Astrocyte (in vitro differentiated cells and primary cell): ENCODE measurements around the gene COPS6. TPM values are rescaled to one million over a fixed set of nuclear protein-coding genes. Genes with fewer than 3 reads are reported as not detected.
"Not testable (repeated sequence)": the region's sequence is repeated elsewhere in the genome, so short reads cannot be mapped to it uniquely, and the experiment has no call there.

Experiments
- DNase-seq: peaks from one replicate; pipeline ENCODE4 v3.0.0-alpha.2; 2010; ENCODE audit warnings: low read depth
- FAIRE-seq: peaks from 2 replicates; lab custom pipeline; 2011; peaks lifted over from hg19 to GRCh38; lab: Jason Lieb, UNC
- H2AFZ ChIP-seq: 2 replicates; pipeline ENCODE4 v1.6.0; 2012; ENCODE audit warnings: low read depth, low read length, inconsistent platforms
- H3K27ac ChIP-seq: 2 replicates; pipeline ENCODE4 v1.5.1; 2011; ENCODE audit warnings: low read depth, low read length, inconsistent platforms
- H3K27me3 ChIP-seq: 2 replicates; pipeline ENCODE4 v1.6.0; 2011; ENCODE audit warnings: low read length, inconsistent platforms; ENCODE audit not compliant: insufficient read depth
- H3K36me3 ChIP-seq: 2 replicates; pipeline ENCODE4 v1.5.1; 2011; ENCODE audit warnings: low read length, inconsistent platforms; ENCODE audit not compliant: insufficient read depth
- H3K4me1 ChIP-seq: 2 replicates; pipeline ENCODE4 v1.5.1; 2011; ENCODE audit warnings: low read length, inconsistent platforms; ENCODE audit not compliant: insufficient read depth
- H3K4me2 ChIP-seq: 2 replicates; pipeline ENCODE4 v1.6.0; 2012; ENCODE audit warnings: low read length, inconsistent platforms
- H3K4me3 ChIP-seq: 2 replicates; pipeline ENCODE4 v1.5.1; 2011; ENCODE audit warnings: low read depth, mild to moderate bottlenecking, low read length, inconsistent platforms; ENCODE audit not compliant: insufficient read depth
- H3K79me2 ChIP-seq: 2 replicates; pipeline ENCODE4 v1.6.0; 2012; ENCODE audit warnings: mild to moderate bottlenecking, low read length, inconsistent platforms; ENCODE audit not compliant: insufficient read depth
- H3K9ac ChIP-seq: 2 replicates; pipeline ENCODE4 v1.6.0; 2012; ENCODE audit warnings: mild to moderate bottlenecking, low read length, inconsistent platforms
- H3K9me3 ChIP-seq: 2 replicates; pipeline ENCODE4 v1.5.1; 2012; ENCODE audit warnings: low read depth, mild to moderate bottlenecking, low read length, inconsistent platforms; ENCODE audit not compliant: insufficient read depth
- H4K20me1 ChIP-seq: 2 replicates; pipeline ENCODE4 v1.6.0; 2012; ENCODE audit warnings: low read length, inconsistent platforms; ENCODE audit not compliant: insufficient read depth
- H3K27ac Mint-ChIP-seq: one replicate; pipeline ENCODE4 v1.8.0; 2021; ENCODE audit warnings: mild to moderate bottlenecking, mixed read lengths; ENCODE audit not compliant: unreplicated experiment
- H3K27me3 Mint-ChIP-seq: one replicate; pipeline ENCODE4 v1.8.0; 2021; ENCODE audit warnings: low read depth, mixed read lengths; ENCODE audit not compliant: unreplicated experiment
- H3K36me3 Mint-ChIP-seq: one replicate; pipeline ENCODE4 v1.8.0; 2021; ENCODE audit warnings: low read depth, mixed read lengths; ENCODE audit not compliant: unreplicated experiment
- H3K4me1 Mint-ChIP-seq: one replicate; pipeline ENCODE4 v1.8.0; 2021; ENCODE audit warnings: low read depth, mixed read lengths; ENCODE audit not compliant: unreplicated experiment
- H3K4me3 Mint-ChIP-seq: one replicate; pipeline ENCODE4 v1.8.0; 2021; ENCODE audit warnings: mild to moderate bottlenecking, moderate library complexity, mixed read lengths; ENCODE audit not compliant: unreplicated experiment
- H3K9me3 Mint-ChIP-seq: one replicate; pipeline ENCODE4 v1.8.0; 2021; ENCODE audit warnings: mild to moderate bottlenecking, mixed read lengths; ENCODE audit not compliant: unreplicated experiment
- CTCF ChIP-seq: IDR thresholded peaks from 2 replicates; pipeline ENCODE4 v1.5.1; 2011; ENCODE audit warnings: low read depth, mild to moderate bottlenecking, inconsistent platforms, low read length, moderate library complexity; ENCODE audit not compliant: insufficient read depth
- EZH2 ChIP-seq: IDR thresholded peaks from 2 replicates; pipeline ENCODE4 v1.6.1; 2012; ENCODE audit warnings: mild to moderate bottlenecking, low read length, inconsistent platforms; ENCODE audit not compliant: insufficient read depth
- total RNA-seq: library from RNA; stranded (reverse); gene quantifications from 2 replicates; pipeline ENCODE4 v1.2.1, GENCODE V29; 2021

COPS6 gene
- total RNA-seq, 1 donor from 2014 or later = 95.3 TPM

- Histone ChIP-seq H3K27ac (peak overlapping the region; percentile 95), H3K79me2 (peaks cover 5% of the 10 kb centered on the region), H3K4me2 (peak overlapping the region; percentile 99), H3K9me3 (no peaks in the 10 kb centered on the region), H3K36me3 (no peaks in the 10 kb centered on the region), H3K4me3 (peak overlapping the region; percentile 94), H2AFZ (peak overlapping the region; percentile 97), H4K20me1 (no peaks in the 10 kb centered on the region), H3K4me1 (peaks cover 19% of the 10 kb centered on the region), H3K27me3 (no peaks in the 10 kb centered on the region), H3K9ac (peak overlapping the region; percentile 95)
- Mint-ChIP-seq H3K27ac (no peak overlapping the region), H3K36me3 (peaks cover 6% of the 10 kb centered on the region), H3K27me3 (peaks cover 4% of the 10 kb centered on the region), H3K9me3 (no peaks in the 10 kb centered on the region), H3K4me1 (no peaks in the 10 kb centered on the region), H3K4me3 (peak overlapping the region; percentile 81)
- FAIRE-seq (no peak), DNase-seq (no peak)
- TF ChIP-seq EZH2 (no peak), CTCF (no peak)
Observed at GRCh38 chr7:100127866-100128636, 39.3 kb downstream of the COPS6 start.

GRCh38 chr7:100128637-100128963, 39.8 kb downstream of the COPS6 start:
- Histone ChIP-seq H3K27ac (no peak overlapping the region), H2AFZ (no peak overlapping the region), H3K9ac (no peak overlapping the region), H3K9me3 (no peaks in the 10 kb centered on the region), H3K27me3 (no peaks in the 10 kb centered on the region), H3K4me3 (no peak overlapping the region), H3K79me2 (peaks cover 5% of the 10 kb centered on the region), H3K4me1 (peaks cover 19% of the 10 kb centered on the region), H4K20me1 (no peaks in the 10 kb centered on the region), H3K36me3 (no peaks in the 10 kb centered on the region), H3K4me2 (peak overlapping the region; percentile 99)
- Mint-ChIP-seq H3K9me3 (no peaks in the 10 kb centered on the region), H3K36me3 (peaks cover 6% of the 10 kb centered on the region), H3K4me3 (peak overlapping the region; percentile 81), H3K27me3 (peaks cover 4% of the 10 kb centered on the region), H3K27ac (no peak overlapping the region), H3K4me1 (no peaks in the 10 kb centered on the region)
- DNase-seq (no peak), FAIRE-seq (no peak)
- no peak for TF ChIP-seq EZH2
- no peak for TF ChIP-seq CTCF

- not testable (repeated sequence) for H3K27ac ChIP-seq, H3K36me3 ChIP-seq, H3K36me3 Mint-ChIP-seq, H3K9ac ChIP-seq, DNase-seq, H3K27ac Mint-ChIP-seq, H3K27me3 Mint-ChIP-seq, H3K9me3 ChIP-seq, H2AFZ ChIP-seq, H3K4me2 ChIP-seq, H3K9me3 Mint-ChIP-seq, H3K79me2 ChIP-seq, H3K4me3 ChIP-seq, FAIRE-seq, H3K4me3 Mint-ChIP-seq, H3K27me3 ChIP-seq, H3K4me1 Mint-ChIP-seq, H4K20me1 ChIP-seq
- peaks cover 19% of the 10 kb centered on the region for H3K4me1 ChIP-seq
Observed at GRCh38 chr7:100130220-100130607, 41.4 kb downstream of the COPS6 start.
